GM21526 (cell line): ENCODE data around the gene ERGIC1.

ENCODE experiments used
- ATAC-seq: cut with Tn5 transposase; IDR thresholded peaks from one replicate; pipeline ENCODE4 v1.9.1; 2021; ENCODE audit warnings: moderate library complexity; ENCODE audit not compliant: unreplicated experiment, low FRiP score

ERGIC1 gene

DNA sequence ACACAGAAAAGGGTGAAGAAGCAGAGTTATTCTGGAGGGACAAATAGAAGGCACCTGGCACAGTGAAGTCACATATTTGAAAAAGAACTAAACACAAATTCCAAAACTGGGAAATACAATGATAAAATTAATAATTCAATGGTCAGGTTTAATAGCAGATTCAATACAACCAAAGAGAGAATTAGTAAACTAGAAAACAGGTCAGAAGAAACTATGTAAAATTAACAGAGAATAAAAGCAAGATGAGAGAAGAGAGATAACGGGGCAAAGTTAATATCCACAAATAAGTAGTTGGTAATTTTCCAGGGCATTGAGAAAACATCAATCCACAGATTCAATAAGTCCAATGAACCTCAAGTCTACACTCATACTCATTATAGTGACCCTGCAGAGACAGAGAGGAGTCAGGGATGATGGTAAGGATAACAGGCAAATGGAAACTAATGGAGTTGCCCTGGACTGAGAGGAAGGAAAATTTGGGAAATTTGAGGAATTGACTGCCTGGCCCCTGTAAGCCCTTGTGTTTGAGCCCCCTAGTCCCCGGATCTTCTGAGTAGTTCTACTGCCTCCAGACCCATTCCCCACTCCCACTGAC, 8.3 kb upstream of the ERGIC1 start:
- no peak for ATAC-seq

DNA sequence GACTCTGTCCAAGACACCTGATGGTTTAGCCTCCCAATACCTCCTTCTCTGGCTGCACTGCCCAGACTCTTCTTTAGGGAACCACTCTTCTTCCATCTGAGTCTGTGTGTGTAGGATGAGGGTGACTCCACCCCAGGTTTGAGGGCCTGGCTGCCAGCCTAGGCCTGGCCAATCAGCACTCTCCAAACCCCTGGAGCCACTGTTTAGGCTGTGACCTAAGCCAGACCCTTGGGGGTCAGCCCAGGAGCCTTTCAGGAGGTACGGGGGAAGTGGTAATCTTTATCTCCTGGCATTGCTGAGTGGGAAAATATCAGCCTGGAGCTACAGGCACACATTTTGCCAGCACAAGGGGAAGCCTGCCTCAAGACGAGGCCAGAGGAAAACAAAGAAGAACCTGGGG, 6.2 kb upstream of the ERGIC1 start:
- no peak for ATAC-seq

DNA sequence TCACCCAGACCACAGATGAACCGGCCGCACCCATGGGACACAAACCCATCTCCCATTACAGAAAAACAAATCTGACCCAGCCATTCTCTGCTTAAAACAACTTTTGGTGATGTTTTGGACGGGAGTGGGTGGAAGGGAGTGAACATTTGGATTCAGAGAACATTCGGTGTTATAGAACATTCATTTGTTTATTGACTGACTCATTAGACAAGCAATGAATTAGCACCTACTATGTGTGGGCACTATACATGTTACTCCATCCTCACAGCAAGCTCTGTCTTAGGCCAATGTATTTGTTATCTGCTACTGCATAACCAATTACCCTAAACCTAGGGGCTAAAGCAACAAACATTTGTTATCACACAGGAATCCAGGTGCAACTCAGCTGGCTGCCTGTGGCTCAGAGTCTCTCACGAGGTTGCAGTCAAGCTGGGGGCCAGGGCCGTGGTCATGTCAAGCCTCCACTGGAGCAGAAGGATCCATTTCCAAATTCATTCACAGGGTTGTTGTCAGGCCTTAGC, 5.1 kb upstream of the ERGIC1 start:
- no peak for ATAC-seq

DNA sequence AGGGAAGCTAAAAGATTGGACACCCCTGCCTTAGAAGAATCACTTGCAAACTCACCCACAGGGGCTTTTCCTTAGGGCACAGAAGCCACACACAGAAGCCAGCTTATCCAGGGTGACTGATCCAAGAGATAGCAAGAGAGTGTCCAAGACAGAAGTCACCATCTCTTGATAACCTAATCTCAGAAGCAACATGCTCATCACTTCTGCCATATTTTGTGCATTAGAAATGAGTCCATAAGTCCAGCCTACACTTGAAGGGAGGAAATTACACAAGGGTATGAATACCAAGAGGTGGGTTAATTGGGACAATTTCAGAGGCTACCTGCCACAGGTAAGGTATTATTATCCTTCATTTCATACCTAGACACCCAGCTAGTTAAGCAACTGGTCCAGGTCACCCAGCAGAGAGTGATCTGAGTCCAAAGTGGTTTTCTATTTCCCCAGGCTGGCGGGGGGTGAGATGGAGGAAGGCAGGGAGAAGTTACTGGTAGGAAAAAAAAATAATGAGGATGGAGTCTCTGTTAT, 3.7 kb upstream of the ERGIC1 start:
- ATAC-seq, result no peak

DNA sequence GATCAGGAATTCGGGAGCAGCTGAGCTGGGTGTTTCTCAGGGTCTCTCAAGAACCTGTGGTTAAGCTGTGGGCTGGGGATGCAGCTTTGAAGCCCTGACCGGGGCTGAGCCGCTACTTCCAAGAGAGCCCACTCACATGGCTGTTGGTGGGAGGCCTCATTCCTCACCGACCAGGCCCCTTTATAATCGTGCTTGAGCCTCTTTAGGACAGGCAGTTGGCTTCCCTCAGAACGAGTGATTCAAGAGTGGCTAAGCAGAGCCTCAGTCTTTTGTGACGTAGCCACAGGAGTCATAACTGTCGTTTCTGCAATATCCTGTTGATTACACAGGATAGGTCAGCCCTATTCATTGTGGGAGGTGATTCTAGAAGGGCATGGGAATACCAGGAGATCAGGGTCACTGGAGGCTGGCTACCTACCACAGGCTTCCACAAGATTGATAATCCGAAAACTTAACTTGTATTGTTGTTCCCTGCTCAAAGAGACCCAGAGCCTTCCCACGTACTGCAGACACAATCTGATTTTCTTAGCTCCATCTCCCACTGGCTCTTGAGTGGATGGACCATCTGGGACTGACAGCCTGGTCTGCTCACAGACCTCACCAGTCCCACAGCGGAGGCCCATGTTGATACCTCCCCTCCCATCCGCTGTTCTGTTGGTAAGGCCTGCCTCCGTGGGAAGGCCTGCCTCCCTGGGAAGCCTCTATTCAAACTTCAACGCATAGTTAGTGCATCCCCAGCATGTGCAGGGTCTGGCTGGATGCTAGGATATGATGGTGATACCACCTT, 3.0 kb upstream of the ERGIC1 start:
- ATAC-seq, result no peak

DNA sequence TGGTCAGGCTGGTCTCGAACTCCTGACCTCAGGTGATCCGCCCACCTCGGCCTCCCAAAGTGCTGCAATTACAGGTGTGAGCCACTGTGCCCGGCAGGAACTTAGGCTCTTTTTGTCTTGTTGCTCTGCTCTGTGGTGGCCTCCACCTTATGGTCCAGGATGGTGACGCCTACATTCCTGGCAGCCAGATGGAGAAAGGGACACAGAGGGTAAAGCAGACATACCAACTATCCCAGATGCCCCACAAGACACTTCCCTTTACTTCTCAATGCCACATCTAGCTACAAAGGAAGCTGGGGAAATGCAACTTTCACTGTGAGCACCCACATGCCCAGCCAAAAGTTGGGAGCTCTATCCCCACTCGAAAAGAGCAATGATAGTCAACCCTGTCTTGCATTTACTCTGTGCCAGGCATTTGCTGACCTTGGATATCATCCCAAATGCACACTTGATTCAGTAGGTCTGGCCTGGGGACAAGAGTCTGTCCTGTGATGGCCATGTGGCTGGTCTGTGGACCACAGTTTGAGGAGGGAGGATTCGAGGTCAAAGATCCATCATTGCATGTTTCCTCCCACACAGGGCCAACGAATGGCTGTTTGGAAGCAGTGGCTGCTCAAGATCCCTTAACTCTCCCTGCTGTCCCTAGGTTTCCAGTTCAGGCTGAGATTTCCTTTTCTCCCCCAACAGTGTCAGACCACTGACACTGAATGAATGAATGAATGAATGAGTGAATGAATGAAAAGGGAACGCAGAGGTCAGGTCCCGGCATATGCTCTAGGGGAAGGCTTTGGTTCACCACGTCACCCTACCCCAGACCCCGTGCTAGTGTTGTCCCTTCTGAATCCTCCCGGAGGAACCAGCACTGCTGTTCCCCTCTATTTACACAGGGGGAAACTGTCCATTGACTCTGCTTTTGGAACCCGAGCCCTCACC, 1.4 kb upstream of the ERGIC1 start:
- no peak for ATAC-seq

DNA sequence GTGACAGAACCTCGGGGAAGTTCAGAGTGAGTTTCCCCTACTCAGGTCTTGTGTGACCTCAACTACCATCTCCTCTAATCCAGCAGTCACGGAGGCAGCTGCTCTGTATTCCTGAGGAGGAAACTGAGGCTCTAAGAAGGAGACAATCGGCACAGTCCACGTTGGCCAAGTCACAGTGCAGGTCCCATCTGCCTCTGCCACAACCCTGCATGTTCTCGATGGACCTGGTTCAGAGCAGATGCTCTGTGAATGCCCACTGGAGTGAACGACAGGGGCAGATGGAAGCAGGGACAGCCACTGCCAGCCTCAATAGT, 722 bp upstream of the ERGIC1 start:
- no peak for ATAC-seq

DNA sequence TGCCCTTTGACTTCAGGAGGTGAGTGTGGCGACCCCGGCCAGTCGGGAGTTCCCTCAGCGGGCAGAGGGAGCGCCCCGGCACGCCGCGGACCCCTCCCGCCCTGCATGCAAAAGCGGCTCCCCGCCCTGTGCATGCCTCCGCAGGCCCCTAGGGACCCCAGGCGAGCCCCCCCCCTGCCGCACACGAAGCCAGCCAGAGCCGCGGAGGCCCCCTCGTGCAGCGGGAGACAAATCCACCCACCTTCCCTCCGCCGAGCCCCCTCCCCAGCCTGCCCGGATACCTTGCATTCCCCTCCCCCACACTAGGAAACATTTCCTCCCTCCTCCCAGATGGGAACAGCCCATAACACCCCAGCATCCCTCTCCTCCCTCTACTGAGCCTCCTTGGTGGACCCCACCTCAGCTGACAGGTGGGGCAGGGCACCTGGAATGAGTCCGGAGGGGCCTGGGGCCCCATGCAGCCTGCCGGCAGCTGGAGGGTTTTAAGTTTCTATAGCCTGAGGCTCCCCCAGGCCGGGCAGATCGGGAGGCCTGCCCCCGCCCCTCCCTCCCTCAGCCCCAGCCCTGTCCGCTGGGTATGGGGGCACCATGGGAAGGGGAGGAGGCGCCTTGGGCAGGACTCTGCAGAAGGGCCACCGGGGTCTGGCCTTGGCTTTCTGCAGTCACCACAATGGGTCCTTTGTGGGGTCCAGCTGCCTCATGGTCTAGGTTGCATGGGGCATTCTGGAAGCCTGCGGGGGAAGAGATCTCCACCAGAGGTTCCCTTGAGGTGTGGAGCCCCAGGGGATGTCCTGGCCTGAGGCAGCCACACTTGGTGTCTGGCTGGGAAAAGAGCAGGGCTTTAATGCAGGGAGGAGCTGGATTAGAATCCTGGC, 601 bp downstream of the ERGIC1 start:
- ATAC-seq, result peak; percentile 11

DNA sequence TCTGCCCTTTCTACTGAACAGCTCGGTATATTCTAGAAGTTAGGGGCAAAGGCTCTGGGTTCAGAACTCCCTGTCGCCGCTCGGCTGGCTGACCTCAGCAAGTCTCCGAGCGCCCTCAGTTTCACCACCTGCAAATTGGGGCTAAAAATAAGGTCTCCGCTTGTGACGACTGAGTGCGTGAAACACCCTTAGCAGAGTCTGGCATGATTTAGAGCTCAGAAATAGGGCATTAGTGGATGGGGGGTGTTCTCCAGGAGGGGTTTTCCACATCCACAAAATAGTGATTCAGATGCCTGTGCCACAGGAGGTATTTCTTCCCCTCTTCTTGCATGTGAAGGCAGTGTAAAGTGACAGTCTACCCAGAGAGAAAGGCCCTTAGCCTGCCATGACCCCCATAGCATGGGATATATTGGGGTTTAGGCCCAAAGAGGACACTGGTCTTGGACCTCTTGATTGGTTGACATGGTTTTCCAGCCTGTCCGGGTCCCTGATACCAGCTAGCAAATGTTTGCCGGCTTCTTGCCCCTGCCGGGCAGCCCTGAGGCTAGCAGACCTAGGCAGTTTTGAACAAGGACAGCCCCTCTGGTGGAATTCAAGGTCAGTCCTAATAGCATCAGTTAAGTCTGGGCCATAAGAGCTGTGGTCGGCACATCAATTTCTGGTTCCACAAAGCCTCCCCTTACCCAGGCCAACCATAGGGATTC, 1.4 kb downstream of the ERGIC1 start:
- no peak for ATAC-seq

DNA sequence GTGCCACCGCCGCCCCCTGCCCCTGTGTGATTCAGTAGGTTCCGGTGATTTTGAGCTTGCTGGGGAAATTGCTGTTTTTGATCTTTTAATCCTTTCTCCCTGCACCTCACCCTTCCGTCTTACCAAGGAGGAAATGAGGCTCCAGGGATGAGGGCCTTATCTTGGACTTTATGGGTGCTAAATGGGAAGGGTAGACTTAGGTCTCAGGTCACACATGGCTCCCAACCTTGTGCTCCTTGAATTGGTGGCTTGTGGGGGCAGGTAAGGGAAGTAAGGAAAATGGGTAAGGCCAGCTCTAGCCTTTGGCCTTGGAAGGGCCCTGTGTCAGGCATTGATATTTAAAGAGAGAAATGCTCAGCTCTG, 1.9 kb downstream of the ERGIC1 start:
- ATAC-seq, result no peak

DNA sequence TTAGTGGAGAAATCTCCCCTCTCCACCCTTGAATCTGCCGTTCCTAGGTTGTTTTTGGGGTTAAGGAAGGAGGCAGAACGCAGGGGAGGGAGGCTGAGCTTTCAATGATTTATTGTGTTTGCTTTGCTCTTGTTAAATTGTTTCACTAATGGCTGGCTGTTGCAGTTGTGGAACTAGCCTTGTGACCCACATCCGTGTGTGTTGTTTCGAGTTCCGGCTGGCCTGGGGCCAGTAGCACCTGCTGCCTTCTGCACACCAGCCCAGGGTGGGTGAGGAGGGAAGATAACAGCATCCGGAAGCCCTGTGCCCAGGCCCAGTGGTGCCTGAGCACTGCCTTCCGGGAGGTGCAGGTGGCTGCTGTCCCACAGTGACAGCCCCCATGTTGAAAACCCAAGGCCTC, 3.6 kb downstream of the ERGIC1 start:
- ATAC-seq, result peak; percentile 77

DNA sequence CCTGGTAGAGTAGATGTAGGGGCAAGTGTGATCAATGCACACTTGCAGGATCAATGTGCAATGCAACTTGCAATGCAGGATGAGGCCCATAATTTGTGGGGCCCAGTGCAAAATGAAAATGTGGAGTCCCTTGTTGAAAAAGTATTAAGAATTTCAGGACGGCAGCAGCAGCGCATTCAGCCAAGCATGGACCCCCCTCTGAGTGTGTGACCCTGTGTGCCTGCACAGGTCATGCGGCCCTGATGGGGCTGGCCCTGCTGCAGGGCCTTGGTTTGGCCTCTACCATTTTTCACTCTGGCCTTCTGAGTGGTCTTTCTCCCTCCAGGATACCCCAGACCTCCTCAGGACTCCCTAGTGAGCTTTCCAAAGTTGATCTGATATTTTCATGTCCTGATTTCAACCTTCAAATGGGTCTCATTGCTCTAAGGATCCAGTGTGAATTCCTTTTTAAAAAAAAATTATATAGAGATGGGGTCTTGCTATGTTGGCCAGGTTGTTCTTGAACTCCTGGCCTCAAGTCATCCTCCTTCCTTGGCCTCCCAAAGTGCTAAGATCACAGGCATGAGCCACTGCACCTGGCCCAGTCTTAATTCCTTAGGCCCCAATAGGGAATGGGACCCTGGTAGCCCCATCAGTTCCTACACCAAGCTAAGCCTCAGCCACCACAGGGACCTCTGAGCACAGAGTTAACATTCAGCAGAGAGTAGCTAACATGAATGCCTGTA, 4.3 kb downstream of the ERGIC1 start:
- no peak for ATAC-seq

DNA sequence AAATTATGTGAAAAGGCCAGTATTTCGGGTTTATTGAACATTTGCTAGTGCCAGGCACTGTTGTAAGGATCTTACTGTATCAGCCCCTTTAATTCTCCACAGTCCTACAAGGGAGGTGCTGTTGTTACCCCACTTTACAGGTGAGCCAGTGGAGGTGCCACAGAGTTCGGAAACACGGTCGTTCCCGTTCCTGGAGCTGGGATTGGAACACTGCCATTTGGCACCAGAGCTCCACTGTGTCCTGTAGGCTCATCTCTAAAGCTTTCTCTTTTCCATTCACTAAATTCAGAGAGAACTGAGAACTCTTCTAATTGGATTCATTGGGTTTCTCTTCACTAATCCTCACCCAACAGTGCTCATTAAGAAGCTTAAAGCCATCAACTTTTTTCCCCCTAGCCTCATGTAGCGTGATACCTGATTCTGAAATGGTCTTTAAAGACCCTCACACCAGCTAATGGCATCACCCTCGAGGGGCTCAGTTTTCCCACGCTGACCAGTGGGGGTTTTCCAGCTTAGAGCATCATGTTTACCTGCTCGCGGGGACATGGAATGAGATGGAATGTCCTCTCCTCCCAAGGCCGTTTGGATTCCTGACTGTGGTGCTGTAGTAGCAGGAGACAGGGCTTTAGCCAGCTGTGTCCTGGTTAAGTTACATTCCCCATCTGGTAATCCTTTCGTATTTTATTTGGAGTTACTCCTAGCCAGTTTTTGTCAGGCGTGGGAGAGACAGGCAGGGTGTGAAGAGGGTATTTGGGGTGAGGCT, 5.8 kb downstream of the ERGIC1 start:
- ATAC-seq, result no peak

DNA sequence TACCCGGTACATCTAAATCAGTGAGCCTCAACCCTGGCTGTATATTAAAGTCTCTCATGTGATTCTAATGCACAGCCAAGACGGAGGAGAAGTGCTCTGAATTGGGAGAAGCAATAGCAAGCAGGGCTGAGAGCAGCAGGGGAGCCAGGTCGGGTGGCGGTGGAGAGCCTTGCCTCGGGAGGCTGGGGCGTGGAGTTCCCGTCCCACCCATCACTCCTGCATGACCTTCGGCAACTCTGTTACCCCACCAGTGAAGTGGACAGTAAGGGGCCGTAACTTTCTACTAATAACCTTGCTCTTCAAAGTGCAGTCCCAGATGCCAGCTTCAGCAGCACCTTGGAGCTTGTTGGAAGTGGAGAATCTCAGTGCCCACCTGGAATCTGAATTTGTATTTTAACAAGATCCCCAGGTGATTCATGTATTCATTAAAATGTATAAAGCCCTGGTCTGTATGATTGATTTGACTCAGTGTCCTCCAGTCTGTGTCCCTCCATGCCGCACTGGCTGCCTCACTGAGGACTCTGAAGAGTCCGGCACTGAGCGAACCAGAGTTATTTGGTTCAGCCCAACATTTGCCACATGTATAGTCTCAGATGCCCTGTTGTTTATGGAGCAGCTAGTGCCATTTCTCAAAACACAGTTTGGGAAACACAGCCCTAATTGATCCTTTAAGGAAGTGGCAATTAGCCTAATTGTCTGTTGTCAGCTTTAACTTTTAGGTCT, 6.5 kb downstream of the ERGIC1 start:
- no peak for ATAC-seq

DNA sequence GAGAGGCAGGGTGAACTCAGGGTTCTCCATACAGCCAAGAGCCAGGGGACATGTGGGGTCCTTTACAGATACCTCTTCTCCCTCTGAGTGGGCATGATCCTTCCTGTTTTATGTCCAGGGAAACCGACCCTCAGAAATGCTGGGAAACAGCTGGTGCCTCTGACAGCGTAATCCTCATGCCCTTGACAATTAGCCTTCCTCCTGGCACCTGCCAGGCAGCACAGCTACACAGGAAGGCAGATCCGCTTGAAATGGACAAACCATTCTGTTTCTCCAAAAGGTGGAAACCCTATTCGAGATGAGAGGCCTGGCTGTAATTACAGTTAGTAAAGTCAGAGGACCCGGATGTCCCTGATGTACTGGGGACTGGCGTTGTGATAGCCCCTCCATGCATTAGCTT, 7.2 kb downstream of the ERGIC1 start:
- ATAC-seq, result no peak

DNA sequence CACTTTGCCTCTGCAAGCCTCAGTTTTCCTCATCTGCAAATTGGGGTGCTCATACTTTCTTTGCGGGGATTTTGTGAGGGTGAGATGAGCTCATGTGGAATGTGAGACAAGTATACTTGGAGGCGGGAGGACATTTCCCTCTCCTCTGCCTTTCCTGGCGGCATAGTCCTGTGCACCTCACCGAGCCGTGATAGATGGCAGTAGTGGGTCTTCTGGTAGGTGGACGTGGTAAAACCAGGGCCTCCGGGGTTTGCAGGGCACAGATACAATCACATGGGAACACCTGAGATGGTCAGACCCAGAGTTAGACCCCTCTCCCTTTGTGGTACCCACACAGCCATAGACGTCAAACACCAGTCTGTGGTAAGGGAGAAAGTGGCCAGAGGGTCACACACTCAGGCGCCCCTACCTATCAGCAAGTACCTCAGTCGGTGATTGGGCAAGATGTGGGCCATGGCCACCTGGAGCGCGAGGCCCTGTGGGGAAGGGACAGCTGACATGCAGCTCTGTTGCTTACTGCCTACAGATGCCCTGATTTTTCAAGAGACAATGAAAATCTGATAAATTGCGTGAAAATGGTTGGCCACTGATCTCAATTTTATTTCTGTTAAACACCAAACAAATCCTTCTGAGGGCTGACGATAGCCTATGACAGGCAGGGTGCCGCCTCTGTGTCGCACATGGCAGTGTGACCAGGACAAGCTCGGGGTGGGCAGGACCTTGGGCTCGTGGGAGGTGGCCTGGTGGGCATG, 9.9 kb downstream of the ERGIC1 start:
- no peak for ATAC-seq

DNA sequence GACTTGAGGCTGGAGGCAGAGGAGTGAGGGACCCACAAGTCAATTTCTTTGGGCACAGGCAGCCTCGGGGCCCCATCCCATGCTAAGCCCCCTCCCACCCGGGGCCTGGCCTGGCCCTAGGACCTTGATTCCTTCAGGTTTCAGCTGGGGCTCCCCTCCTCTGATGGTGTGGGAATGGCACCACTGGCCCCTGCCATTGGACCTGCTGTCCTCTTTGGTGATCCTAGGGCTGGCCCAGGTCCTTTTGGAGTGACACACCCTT, 10.5 kb downstream of the ERGIC1 start:
- ATAC-seq, result no peak
